HepG2 (cell line): Measurements from ENCODE around the gene SAA4. TPM values are rescaled to one million over a fixed set of nuclear protein-coding genes. Genes with fewer than 3 reads are reported as not detected.

Source experiments
- DR1 ChIP-seq: sonication (generic); formaldehyde crosslinking; IDR thresholded peaks from 2 replicates; pipeline ENCODE4 v1.8.0; 2021; ENCODE audit warnings: mild to moderate bottlenecking, missing genetic modification reagents, inconsistent platforms
- EZH2 ChIP-seq: conservative IDR thresholded peaks from 2 replicates; pipeline ENCODE4 v1.6.1; 2012; ENCODE audit warnings: mild to moderate bottlenecking, low read depth, low read length, moderate library complexity
- FOXO1 ChIP-seq: sonication (generic); formaldehyde crosslinking; IDR thresholded peaks from 2 replicates; pipeline ENCODE4 v1.4.0; 2020; ENCODE audit warnings: missing genetic modification reagents
- KDM5B ChIP-seq: sonication (generic); formaldehyde crosslinking; IDR thresholded peaks from 2 replicates; pipeline ENCODE4 v1.4.0; 2020; ENCODE audit warnings: missing genetic modification reagents, mild to moderate bottlenecking, borderline replicate concordance
- NR2C2 ChIP-seq: sonication (generic); formaldehyde crosslinking; IDR thresholded peaks from 2 replicates; pipeline ENCODE4 v1.4.0; 2020; ENCODE audit warnings: missing genetic modification reagents, mild to moderate bottlenecking, moderate library complexity, borderline replicate concordance
- PAWR ChIP-seq: sonication (generic); formaldehyde crosslinking; IDR thresholded peaks from 2 replicates; pipeline ENCODE4 v1.4.0; 2020; ENCODE audit warnings: missing genetic modification reagents, mild to moderate bottlenecking, borderline replicate concordance
- RFX3 ChIP-seq: IDR thresholded peaks from 2 replicates; pipeline ENCODE4 v1.6.1; 2016; ENCODE audit warnings: missing biosample characterization, missing genetic modification reagents
- RXRA ChIP-seq: sonication (generic); formaldehyde crosslinking; IDR thresholded peaks from 2 replicates; pipeline ENCODE4 v1.5.1; 2020; ENCODE audit warnings: missing genetic modification reagents
- SP5 ChIP-seq: IDR thresholded peaks from 2 replicates; pipeline ENCODE4 v1.6.1; 2016; ENCODE audit warnings: low read depth, borderline replicate concordance
- SRSF1 ChIP-seq: fragments of 200-400 bp; formaldehyde crosslinking; optimal IDR thresholded peaks from 2 replicates; pipeline ENCODE3; 2017; ENCODE audit warnings: mild to moderate bottlenecking, low read depth, low read length, moderate library complexity
- TCF12 ChIP-seq, 2 experiments: fragments of 450-650 bp in 1 of 2; sonication (generic) in 1 of 2; formaldehyde crosslinking in 1 of 2; IDR thresholded peaks; 2 replicates each; pipeline versions ENCODE4 v1.6.1 to v1.8.0; 2017 to 2022; ENCODE audit warnings: antibody characterized with exemption in 1 of 2, mild to moderate bottlenecking in 1 of 2, missing genetic modification reagents in 1 of 2, moderate library complexity in 1 of 2
- XRCC5 ChIP-seq: fragments of 200-400 bp; formaldehyde crosslinking; optimal IDR thresholded peaks from 2 replicates; pipeline ENCODE3; 2017; ENCODE audit warnings: mild to moderate bottlenecking, low read length
- ZFP37 ChIP-seq: sonication (generic); formaldehyde crosslinking; IDR thresholded peaks from 2 replicates; pipeline ENCODE4 v1.4.0; 2020; ENCODE audit warnings: missing genetic modification reagents, borderline replicate concordance
- ZFP62 ChIP-seq: sonication (generic); formaldehyde crosslinking; IDR thresholded peaks from 2 replicates; pipeline ENCODE4 v1.4.0; 2020; ENCODE audit warnings: missing genetic modification reagents
- ZKSCAN8 ChIP-seq: IDR thresholded peaks from 2 replicates; pipeline ENCODE4 v1.6.1; 2016; ENCODE audit warnings: borderline replicate concordance, missing genetic modification reagents, missing compliant biosample characterization
- ZNF136 ChIP-seq: sonication (generic); formaldehyde crosslinking; IDR thresholded peaks from 2 replicates; pipeline ENCODE4 v1.8.1; 2022; ENCODE audit warnings: low read depth, mild to moderate bottlenecking, moderate library complexity, missing genetic modification reagents
- ZNF382 ChIP-seq: sonication (generic); formaldehyde crosslinking; IDR thresholded peaks from 2 replicates; pipeline ENCODE4 v1.5.0; 2020; ENCODE audit warnings: missing genetic modification reagents, mild to moderate bottlenecking, borderline replicate concordance
- ZNF546 ChIP-seq: sonication (generic); formaldehyde crosslinking; conservative IDR thresholded peaks from 2 replicates; pipeline ENCODE4 v1.8.1; 2023; ENCODE audit warnings: mild to moderate bottlenecking, missing genetic modification reagents
- polyA plus RNA-seq, 8 experiments: library from polyadenylated mRNA; depleted of rRNA in 3 of 8; stranded (reverse) in 7 of 8; unstranded in 1 of 8; fragments of >200 nt; fragmentation: Illumina TruSeq in 4 of 8; extraction: Trizol in 4 of 8; gene quantifications; 2 replicates each; pipeline versions ENCODE4 v1.2.1 to v1.2.3, GENCODE V29; 2011 to 2016; ENCODE audit warnings: low read depth in 4 of 8, missing spikeins in 1 of 8, mixed read lengths in 1 of 8; ENCODE audit not compliant: insufficient read depth in 1 of 8
- total RNA-seq, 5 experiments: library from RNA; depleted of rRNA; stranded (reverse); fragments of >200 nt; fragmentation: Illumina TruSeq; extraction: Trizol; gene quantifications; 2 replicates each; pipeline ENCODE4 v1.2.3, GENCODE V29; 2016; ENCODE audit warnings: low read depth in 1 of 5
- TF ChIP-seq, protein P1 (sequence below): IDR thresholded peaks from 2 replicates; pipeline ENCODE4 v1.6.1; 2016; ENCODE audit warnings: mild to moderate bottlenecking
- TF ChIP-seq, protein P2 (sequence below): IDR thresholded peaks from 2 replicates; pipeline ENCODE4 v1.6.1; 2016; ENCODE audit warnings: missing biosample characterization, missing genetic modification reagents, low read depth
- TF ChIP-seq, protein P3 (sequence below): sonication (generic); formaldehyde crosslinking; IDR thresholded peaks from 2 replicates; pipeline ENCODE4 v1.4.0; 2020; ENCODE audit warnings: missing genetic modification reagents
- TF ChIP-seq, protein P4 (sequence below), 2 experiments: sonication (generic) in 1 of 2; formaldehyde crosslinking in 1 of 2; IDR thresholded peaks; 2 replicates each; pipeline versions ENCODE4 v1.4.0 to v1.6.1; 2016 to 2020; ENCODE audit warnings: borderline replicate concordance in 1 of 2, low read depth in 1 of 2, mild to moderate bottlenecking in 1 of 2, missing genetic modification reagents in 1 of 2

SAA4 gene
- total and polyA plus RNA-seq, 2 of the 13 experiments (the other 11 are each of a cell fraction or from before 2014, with no cell fraction given) = 53.4 to 253 TPM

DNA sequence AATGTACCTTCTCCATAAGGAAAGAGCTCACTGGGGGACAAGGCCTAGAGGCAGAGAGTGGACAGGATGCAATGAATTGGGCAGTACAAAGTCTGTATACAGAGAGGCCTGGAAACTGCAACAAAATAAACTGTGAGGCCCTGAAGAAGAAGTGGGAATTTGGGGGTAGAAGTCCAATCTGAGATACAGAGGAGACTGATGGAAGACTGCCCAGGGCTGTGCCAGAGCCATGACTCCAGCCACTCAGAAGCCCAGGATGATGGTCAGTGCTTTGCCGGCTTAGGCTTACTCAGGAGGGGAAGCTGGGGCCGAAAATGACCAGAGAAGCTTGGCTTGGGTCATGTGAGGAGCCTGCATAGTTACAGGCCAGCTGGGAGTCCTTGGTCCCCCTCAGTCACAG, 5.7 kb downstream of the SAA4 start (continued):
- no peak for TF ChIP-seq XRCC5
- no peak for TF ChIP-seq TCF12 (IDR thresholded peaks at IDR 0.05)
- TF ChIP-seq TCF12 (CRISPR knock-in tag; IDR thresholded peaks at IDR 0.05) = no peak
- TF ChIP-seq SP5 (CRISPR knock-in tag) = no peak
- TF ChIP-seq RFX3 = no peak
- TF ChIP-seq, protein P1, sequence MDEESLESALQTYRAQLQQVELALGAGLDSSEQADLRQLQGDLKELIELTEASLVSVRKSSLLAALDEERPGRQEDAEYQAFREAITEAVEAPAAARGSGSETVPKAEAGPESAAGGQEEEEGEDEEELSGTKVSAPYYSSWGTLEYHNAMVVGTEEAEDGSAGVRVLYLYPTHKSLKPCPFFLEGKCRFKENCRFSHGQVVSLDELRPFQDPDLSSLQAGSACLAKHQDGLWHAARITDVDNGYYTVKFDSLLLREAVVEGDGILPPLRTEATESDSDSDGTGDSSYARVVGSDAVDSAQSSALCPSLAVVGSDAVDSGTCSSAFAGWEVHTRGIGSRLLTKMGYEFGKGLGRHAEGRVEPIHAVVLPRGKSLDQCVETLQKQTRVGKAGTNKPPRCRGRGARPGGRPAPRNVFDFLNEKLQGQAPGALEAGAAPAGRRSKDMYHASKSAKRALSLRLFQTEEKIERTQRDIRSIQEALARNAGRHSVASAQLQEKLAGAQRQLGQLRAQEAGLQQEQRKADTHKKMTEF (CRISPR knock-in tag) = no peak
- no peak for TF ChIP-seq FOXO1
- no peak for TF ChIP-seq ZFP37 (CRISPR knock-in tag)
- no peak for TF ChIP-seq EZH2
- TF ChIP-seq, protein P2, sequence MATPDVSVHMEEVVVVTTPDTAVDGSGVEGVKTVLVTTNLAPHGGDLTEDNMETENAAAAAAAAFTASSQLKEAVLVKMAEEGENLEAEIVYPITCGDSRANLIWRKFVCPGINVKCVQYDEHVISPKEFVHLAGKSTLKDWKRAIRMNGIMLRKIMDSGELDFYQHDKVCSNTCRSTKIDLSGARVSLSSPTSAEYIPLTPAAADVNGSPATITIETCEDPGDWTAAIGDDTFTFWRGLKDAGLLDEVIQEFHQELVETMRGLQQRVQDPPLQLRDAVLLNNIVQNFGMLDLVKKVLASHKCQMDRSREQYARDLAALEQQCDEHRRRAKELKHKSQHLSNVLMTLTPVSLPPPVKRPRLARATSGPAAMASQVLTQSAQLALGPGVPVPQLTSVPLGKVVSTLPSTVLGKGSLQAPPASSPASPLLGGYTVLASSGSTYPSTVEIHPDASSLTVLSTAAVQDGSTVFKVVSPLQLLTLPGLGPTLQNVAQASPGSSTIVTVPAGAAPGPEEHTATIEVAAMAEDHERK (CRISPR knock-in tag) = no peak
- TF ChIP-seq DR1 (CRISPR knock-in tag) = no peak
- TF ChIP-seq NR2C2 (CRISPR knock-in tag) = no peak
- TF ChIP-seq PAWR = no peak
- TF ChIP-seq, protein P3, sequence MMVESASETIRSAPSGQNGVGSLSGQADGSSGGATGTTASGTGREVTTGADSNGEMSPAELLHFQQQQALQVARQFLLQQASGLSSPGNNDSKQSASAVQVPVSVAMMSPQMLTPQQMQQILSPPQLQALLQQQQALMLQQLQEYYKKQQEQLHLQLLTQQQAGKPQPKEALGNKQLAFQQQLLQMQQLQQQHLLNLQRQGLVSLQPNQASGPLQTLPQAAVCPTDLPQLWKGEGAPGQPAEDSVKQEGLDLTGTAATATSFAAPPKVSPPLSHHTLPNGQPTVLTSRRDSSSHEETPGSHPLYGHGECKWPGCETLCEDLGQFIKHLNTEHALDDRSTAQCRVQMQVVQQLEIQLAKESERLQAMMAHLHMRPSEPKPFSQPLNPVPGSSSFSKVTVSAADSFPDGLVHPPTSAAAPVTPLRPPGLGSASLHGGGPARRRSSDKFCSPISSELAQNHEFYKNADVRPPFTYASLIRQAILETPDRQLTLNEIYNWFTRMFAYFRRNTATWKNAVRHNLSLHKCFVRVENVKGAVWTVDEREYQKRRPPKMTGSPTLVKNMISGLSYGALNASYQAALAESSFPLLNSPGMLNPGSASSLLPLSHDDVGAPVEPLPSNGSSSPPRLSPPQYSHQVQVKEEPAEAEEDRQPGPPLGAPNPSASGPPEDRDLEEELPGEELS = peak; percentile 57
- no peak for TF ChIP-seq ZFP62
- no peak for TF ChIP-seq SRSF1
- TF ChIP-seq, protein P4, sequence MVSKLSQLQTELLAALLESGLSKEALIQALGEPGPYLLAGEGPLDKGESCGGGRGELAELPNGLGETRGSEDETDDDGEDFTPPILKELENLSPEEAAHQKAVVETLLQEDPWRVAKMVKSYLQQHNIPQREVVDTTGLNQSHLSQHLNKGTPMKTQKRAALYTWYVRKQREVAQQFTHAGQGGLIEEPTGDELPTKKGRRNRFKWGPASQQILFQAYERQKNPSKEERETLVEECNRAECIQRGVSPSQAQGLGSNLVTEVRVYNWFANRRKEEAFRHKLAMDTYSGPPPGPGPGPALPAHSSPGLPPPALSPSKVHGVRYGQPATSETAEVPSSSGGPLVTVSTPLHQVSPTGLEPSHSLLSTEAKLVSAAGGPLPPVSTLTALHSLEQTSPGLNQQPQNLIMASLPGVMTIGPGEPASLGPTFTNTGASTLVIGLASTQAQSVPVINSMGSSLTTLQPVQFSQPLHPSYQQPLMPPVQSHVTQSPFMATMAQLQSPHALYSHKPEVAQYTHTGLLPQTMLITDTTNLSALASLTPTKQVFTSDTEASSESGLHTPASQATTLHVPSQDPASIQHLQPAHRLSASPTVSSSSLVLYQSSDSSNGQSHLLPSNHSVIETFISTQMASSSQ (IDR thresholded peaks at IDR 0.05; ENCODE audit: low read depth) = no peak
- TF ChIP-seq, protein P4 (CRISPR knock-in tag; IDR thresholded peaks at IDR 0.05; ENCODE audit: borderline replicate concordance) = no peak
- TF ChIP-seq ZNF136 (CRISPR knock-in tag) = no peak
- no peak for TF ChIP-seq ZNF382 (CRISPR knock-in tag)
- no peak for TF ChIP-seq ZNF546 (CRISPR knock-in tag)
- no peak for TF ChIP-seq RXRA (CRISPR knock-in tag)
- TF ChIP-seq ZKSCAN8 = no peak
- no peak for TF ChIP-seq KDM5B (CRISPR knock-in tag)
